Measurements from ENCODE around the gene ADAMTSL2. TPM values are rescaled to one million over a fixed set of nuclear protein-coding genes. Genes with fewer than 3 reads are reported as not detected.

ADAMTSL2 gene
- polyA plus RNA-seq, 1 of the 3 experiments (the other 2 are of a cell fraction), result 0.21 TPM

GRCh38 chr9:133540698-133541025 is 6.2 kb downstream of the ADAMTSL2 start:
- Histone ChIP-seq H3K9me2 (no peaks in the 10 kb centered on the region), H4K20me1 (ENCODE audit: insufficient read depth) (no peaks in the 10 kb centered on the region), H3K36me3 (replicated peaks in 1 of 2; ENCODE audit: control insufficient read depth in 1 of 2, insufficient read depth in 2 of 2, low read length in 1 of 2) (peaks cover 0 to 2% of the 10 kb centered on the region in 2 experiments), H3K4me3 (ENCODE audit: low read depth in 2 of 2, low read length in 1 of 2) (no peak overlapping the region), H3F3A (replicated peaks; ENCODE audit: insufficient read depth) (no peaks in the 10 kb centered on the region), H2AFZ (ENCODE audit: low read depth) (no peak overlapping the region), H3K27me3 (ENCODE audit: insufficient read depth) (no peaks in the 10 kb centered on the region), H3K4me1 (ENCODE audit: control insufficient read depth in 1 of 2, insufficient read depth in 2 of 2, low read depth in 1 of 2, low read length in 1 of 2) (peaks cover 0 to 40% of the 10 kb centered on the region in 2 experiments; a peak in 1 of 4 replicates), H3K4me2 (no peak overlapping the region), H3K9me3 (no peaks in the 10 kb centered on the region), H3K79me2 (ENCODE audit: insufficient read depth) (no peaks in the 10 kb centered on the region), H3K9ac (no peak overlapping the region), H3K27ac (ENCODE audit: low read depth in 2 of 2, low read length in 1 of 2) (no peak overlapping the region; a peak in 1 of 4 replicates)
- TF ChIP-seq CTCF (IDR thresholded peaks at IDR 0.05), result no peak
- TF ChIP-seq TCF12 (IDR thresholded peaks at IDR 0.05), result no peak
- TF ChIP-seq RAD21 (IDR thresholded peaks at IDR 0.05; ENCODE audit: low read length), result no peak
- no peak for TF ChIP-seq RXRA (IDR thresholded peaks at IDR 0.05; ENCODE audit: borderline replicate concordance, low read depth)
- TF ChIP-seq PBX3 (IDR thresholded peaks at IDR 0.05), result no peak
- no peak for TF ChIP-seq REST (IDR thresholded peaks at IDR 0.05; ENCODE audit: low read depth, low read length)
- no peak for TF ChIP-seq GATA2 (CRISPR knock-in tag; IDR thresholded peaks at IDR 0.05)
- TF ChIP-seq NFIC (IDR thresholded peaks at IDR 0.05; ENCODE audit: borderline replicate concordance), result no peak
- TF ChIP-seq TAF1 (IDR thresholded peaks at IDR 0.05; ENCODE audit: borderline replicate concordance, low read depth, low read length), result no peak
- no peak for TF ChIP-seq SMC3 (IDR thresholded peaks at IDR 0.05; ENCODE audit: low read depth, low read length)
- no peak for TF ChIP-seq USF1 (IDR thresholded peaks at IDR 0.05; ENCODE audit: borderline replicate concordance, low read depth)
- TF ChIP-seq NRF1 (IDR thresholded peaks at IDR 0.05; ENCODE audit: low read depth, low read length), result no peak
- TF ChIP-seq ELF1 (IDR thresholded peaks at IDR 0.05), result no peak
- no peak for TF ChIP-seq GABPA (IDR thresholded peaks at IDR 0.05; ENCODE audit: low read depth)
- no peak for TF ChIP-seq MXI1 (IDR thresholded peaks at IDR 0.05; ENCODE audit: low read depth, low read length)
- TF ChIP-seq YY1 (IDR thresholded peaks at IDR 0.05; ENCODE audit: low read depth), result no peak
- TF ChIP-seq CHD2 (IDR thresholded peaks at IDR 0.05; ENCODE audit: low read length, partially characterized antibody), result no peak
- TF ChIP-seq MAX (IDR thresholded peaks at IDR 0.05; ENCODE audit: low read depth), result no peak
- no peak for TF ChIP-seq RCOR1 (IDR thresholded peaks at IDR 0.05; ENCODE audit: low read length)
- no peak for TF ChIP-seq SIN3A (IDR thresholded peaks at IDR 0.05; ENCODE audit: borderline replicate concordance, low read depth, low read length)
- DNase-seq, result no peak
- 91% methylated on average over 15 of the region's 18 CpGs for WGBS (ENCODE audit: low lambda C conversion rate)
- POLR2A ChIA-PET, result no interaction called here
- CTCF ChIA-PET, result interaction anchor here (0.6 to 1.2 kb wide), 3 partner anchors 26 to 62 kb away, joined by 3 to 4 read pairs (median 3); partner anchors contain the start of gene SLC2A6

Data from SK-N-SH (cell line).